Measurements from ENCODE around the gene NEUROG1. TPM values are rescaled to one million over a fixed set of nuclear protein-coding genes. Genes with fewer than 3 reads are reported as not detected.

Gene NEUROG1
- polyA plus RNA-seq (2013, experiment 1 of 2) = not detected
- not detected for polyA plus RNA-seq (2013, experiment 2 of 2)

GRCh38 chr5:135535820-135536801 is at the start of gene NEUROG1:
TSS of gene NEUROG1 (minus strand) at chr5:135535964. CDS start at chr5:135535690, 274 bp downstream.
- Histone ChIP-seq H2BK5ac (ENCODE audit: low read depth, low read length, poor library complexity, severe bottlenecking) (no peak within 1 kb of the TSS), H3K36me3 (ENCODE audit: control insufficient read depth in 1 of 2, insufficient read depth in 2 of 2, low read depth in 1 of 2, low read length in 2 of 2) (no peaks in the 10 kb centered on the region), H3K14ac (ENCODE audit: low read length in 2 of 2) (no peak within 1 kb of the TSS), H4K8ac (ENCODE audit: low read length) (no peak within 1 kb of the TSS), H2BK15ac (ENCODE audit: low read depth, poor library complexity, severe bottlenecking) (no peak within 1 kb of the TSS), H3K18ac (ENCODE audit: low read depth in 1 of 2, low read length in 2 of 2) (no peak within 1 kb of the TSS), H4K91ac (ENCODE audit: low read length) (no peak within 1 kb of the TSS), H3K79me1 (replicated peaks; ENCODE audit: low read length, poor library complexity, severe bottlenecking) (no peaks in the 10 kb centered on the region), H3K27me3 (ENCODE audit: control insufficient read depth in 1 of 2, insufficient read depth in 1 of 2, low read length in 2 of 2) (peaks cover 92 to 97% of the 10 kb centered on the region in 2 experiments), H2BK120ac (ENCODE audit: low read depth, low read length) (no peak within 1 kb of the TSS), H3K4me1 (ENCODE audit: control insufficient read depth, insufficient read depth, low read depth, low read length) (peaks cover 10% of the 10 kb centered on the region), H3K27ac (ENCODE audit: low read length, poor library complexity, severe bottlenecking) (no peak within 1 kb of the TSS), H3K9ac (ENCODE audit: low read length) (no peak within 1 kb of the TSS), H2AK5ac (ENCODE audit: low read length, severe bottlenecking) (no peak within 1 kb of the TSS), H3K4me3 (ENCODE audit: insufficient read depth in 1 of 2, low read depth in 1 of 2, low read length in 2 of 2) (peak within 1 kb of the TSS; percentile 9 to 15), H2AFZ (ENCODE audit: low read depth, low read length) (no peak within 1 kb of the TSS), H3K4me2 (ENCODE audit: low read length, poor library complexity, severe bottlenecking) (no peak within 1 kb of the TSS), H3K23ac (ENCODE audit: low read length in 2 of 2) (peak within 1 kb of the TSS in 1 of 2 experiments; percentile 62), H3K4ac (ENCODE audit: low read depth in 1 of 2, low read length in 2 of 2) (no peak within 1 kb of the TSS), H3K9me3 (ENCODE audit: control insufficient read depth, low read length) (peaks cover 16% of the 10 kb centered on the region), H2BK12ac (ENCODE audit: low read length in 2 of 2) (no peak within 1 kb of the TSS)
- WGBS = 3% methylated on average over 70 of the region's 74 CpGs
- DNase-seq = no peak

DNA sequence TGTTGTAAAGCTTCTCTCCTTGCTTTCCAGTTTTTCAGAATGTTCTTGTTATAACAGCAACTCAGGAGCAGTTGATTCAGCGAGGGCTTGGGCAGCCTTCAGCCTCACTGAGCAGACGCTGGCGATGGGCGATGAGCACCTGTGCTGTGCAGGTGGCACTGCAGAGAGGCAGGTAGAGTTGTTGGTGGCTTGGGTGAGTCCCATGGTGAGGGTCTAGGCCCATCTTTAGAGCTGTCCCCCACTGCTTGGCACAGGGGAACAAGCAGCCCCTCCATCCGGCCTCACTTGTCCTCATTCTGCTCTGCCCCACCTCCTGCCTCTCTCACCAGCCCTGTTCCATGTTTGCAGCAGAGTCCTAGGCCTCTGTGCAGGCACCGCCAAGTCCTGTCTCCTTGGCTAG is 49.2 kb upstream of the NEUROG1 start:
- Histone ChIP-seq H3K4me3 (ENCODE audit: insufficient read depth in 1 of 2, low read depth in 1 of 2, low read length in 2 of 2) (no peak overlapping the region), H4K91ac (ENCODE audit: low read length) (no peak overlapping the region), H3K27ac (ENCODE audit: low read length, poor library complexity, severe bottlenecking) (no peak overlapping the region), H2BK12ac (ENCODE audit: low read length in 2 of 2) (no peak overlapping the region), H3K23ac (ENCODE audit: low read length in 2 of 2) (no peak overlapping the region), H2AFZ (ENCODE audit: low read depth, low read length) (no peak overlapping the region), H3K4me1 (ENCODE audit: control insufficient read depth, insufficient read depth, low read depth, low read length) (no peaks in the 10 kb centered on the region), H2BK5ac (ENCODE audit: low read depth, low read length, poor library complexity, severe bottlenecking) (no peak overlapping the region), H2AK5ac (ENCODE audit: low read length, severe bottlenecking) (no peak overlapping the region), H4K8ac (ENCODE audit: low read length) (no peak overlapping the region), H3K4ac (ENCODE audit: low read depth in 1 of 2, low read length in 2 of 2) (no peak overlapping the region), H3K4me2 (ENCODE audit: low read length, poor library complexity, severe bottlenecking) (no peak overlapping the region), H3K79me1 (replicated peaks; ENCODE audit: low read length, poor library complexity, severe bottlenecking) (no peaks in the 10 kb centered on the region), H2BK15ac (ENCODE audit: low read depth, poor library complexity, severe bottlenecking) (no peak overlapping the region), H3K27me3 (ENCODE audit: control insufficient read depth in 1 of 2, insufficient read depth in 1 of 2, low read length in 2 of 2) (peaks cover 40 to 84% of the 10 kb centered on the region in 2 experiments), H3K9ac (ENCODE audit: low read length) (no peak overlapping the region), H3K18ac (ENCODE audit: low read depth in 1 of 2, low read length in 2 of 2) (no peak overlapping the region), H3K14ac (ENCODE audit: low read length in 2 of 2) (no peak overlapping the region), H3K9me3 (ENCODE audit: control insufficient read depth, low read length) (no peaks in the 10 kb centered on the region), H2BK120ac (ENCODE audit: low read depth, low read length) (no peak overlapping the region), H3K36me3 (ENCODE audit: control insufficient read depth in 1 of 2, insufficient read depth in 2 of 2, low read depth in 1 of 2, low read length in 2 of 2) (no peaks in the 10 kb centered on the region)
- DNase-seq = no peak
- WGBS = 94% methylated on average over 6 of the region's 6 CpGs

- H3K27me3 ChIP-seq (ENCODE audit: control insufficient read depth in 1 of 2, insufficient read depth in 1 of 2, low read length in 2 of 2) = peaks cover 47 to 88% of the 10 kb centered on the region in 2 experiments
- no peaks in the 10 kb centered on the region for H3K4me1 ChIP-seq (ENCODE audit: control insufficient read depth, insufficient read depth, low read depth, low read length)
- 89% methylated on average over 1 of the region's 2 CpGs for WGBS
- no peak overlapping the region for H3K4me2 ChIP-seq (ENCODE audit: low read length, poor library complexity, severe bottlenecking)
- no peak overlapping the region for H2AK5ac ChIP-seq (ENCODE audit: low read length, severe bottlenecking)
- no peaks in the 10 kb centered on the region for H3K79me1 ChIP-seq (replicated peaks; ENCODE audit: low read length, poor library complexity, severe bottlenecking)
- H2BK5ac ChIP-seq (ENCODE audit: low read depth, low read length, poor library complexity, severe bottlenecking) = no peak overlapping the region
- no peak overlapping the region for H4K8ac ChIP-seq (ENCODE audit: low read length)
- H3K27ac ChIP-seq (ENCODE audit: low read length, poor library complexity, severe bottlenecking) = no peak overlapping the region
- H3K9ac ChIP-seq (ENCODE audit: low read length) = no peak overlapping the region
- H2BK12ac ChIP-seq (ENCODE audit: low read length in 2 of 2) = no peak overlapping the region
- H3K23ac ChIP-seq (ENCODE audit: low read length in 2 of 2) = no peak overlapping the region
- no peak overlapping the region for H3K18ac ChIP-seq (ENCODE audit: low read depth in 1 of 2, low read length in 2 of 2)
- no peak overlapping the region for H2BK120ac ChIP-seq (ENCODE audit: low read depth, low read length)
- H3K36me3 ChIP-seq (ENCODE audit: control insufficient read depth in 1 of 2, insufficient read depth in 2 of 2, low read depth in 1 of 2, low read length in 2 of 2) = no peaks in the 10 kb centered on the region
- no peaks in the 10 kb centered on the region for H3K9me3 ChIP-seq (ENCODE audit: control insufficient read depth, low read length)
- H3K4me3 ChIP-seq (ENCODE audit: insufficient read depth in 1 of 2, low read depth in 1 of 2, low read length in 2 of 2) = no peak overlapping the region
- H4K91ac ChIP-seq (ENCODE audit: low read length) = no peak overlapping the region
- no peak overlapping the region for H2AFZ ChIP-seq (ENCODE audit: low read depth, low read length)
- no peak for DNase-seq
- H3K14ac ChIP-seq (ENCODE audit: low read length in 2 of 2) = no peak overlapping the region
- no peak overlapping the region for H3K4ac ChIP-seq (ENCODE audit: low read depth in 1 of 2, low read length in 2 of 2)
- H2BK15ac ChIP-seq (ENCODE audit: low read depth, poor library complexity, severe bottlenecking) = no peak overlapping the region
These were observed 48.5 kb upstream of the NEUROG1 start for GRCh38 chr5:135584276-135584675.

GRCh38 chr5:135582099-135582781 is 46.5 kb upstream of the NEUROG1 start:
- Histone ChIP-seq H2BK15ac (ENCODE audit: low read depth, poor library complexity, severe bottlenecking) (no peak overlapping the region), H2BK120ac (ENCODE audit: low read depth, low read length) (no peak overlapping the region), H2BK5ac (ENCODE audit: low read depth, low read length, poor library complexity, severe bottlenecking) (no peak overlapping the region)

More at GRCh38 chr5:135582099-135582781, 46.5 kb upstream of the NEUROG1 start:
- Histone ChIP-seq H3K36me3 (ENCODE audit: control insufficient read depth in 1 of 2, insufficient read depth in 2 of 2, low read depth in 1 of 2, low read length in 2 of 2) (no peaks in the 10 kb centered on the region), H3K23ac (ENCODE audit: low read length in 2 of 2) (no peak overlapping the region), H2AFZ (ENCODE audit: low read depth, low read length) (no peak overlapping the region), H3K27me3 (ENCODE audit: control insufficient read depth in 1 of 2, insufficient read depth in 1 of 2, low read length in 2 of 2) (peaks cover 63 to 92% of the 10 kb centered on the region in 2 experiments), H3K4me1 (ENCODE audit: control insufficient read depth, insufficient read depth, low read depth, low read length) (peaks cover 9% of the 10 kb centered on the region), H3K27ac (ENCODE audit: low read length, poor library complexity, severe bottlenecking) (no peak overlapping the region), H3K14ac (ENCODE audit: low read length in 2 of 2) (no peak overlapping the region), H4K8ac (ENCODE audit: low read length) (no peak overlapping the region), H3K9ac (ENCODE audit: low read length) (no peak overlapping the region), H3K4me2 (ENCODE audit: low read length, poor library complexity, severe bottlenecking) (no peak overlapping the region), H3K18ac (ENCODE audit: low read depth in 1 of 2, low read length in 2 of 2) (no peak overlapping the region), H3K9me3 (ENCODE audit: control insufficient read depth, low read length) (no peaks in the 10 kb centered on the region), H2BK12ac (ENCODE audit: low read length in 2 of 2) (no peak overlapping the region), H3K4me3 (ENCODE audit: insufficient read depth in 1 of 2, low read depth in 1 of 2, low read length in 2 of 2) (no peak overlapping the region), H4K91ac (ENCODE audit: low read length) (no peak overlapping the region), H3K79me1 (replicated peaks; ENCODE audit: low read length, poor library complexity, severe bottlenecking) (no peaks in the 10 kb centered on the region), H3K4ac (ENCODE audit: low read depth in 1 of 2, low read length in 2 of 2) (no peak overlapping the region), H2AK5ac (ENCODE audit: low read length, severe bottlenecking) (no peak overlapping the region)
- 76% methylated on average over 6 of the region's 6 CpGs for WGBS
- DNase-seq = no peak

Data from mesenchymal stem cell (in vitro differentiated cells and primary cell).